ENCODE measurements around the gene ALG13.
A peak's percentile ranks its signal among the peaks of the same experiment; 100 is the strongest.
"Not testable (repeated sequence)": the region's sequence is repeated elsewhere in the genome, so short reads cannot be mapped to it uniquely, and the experiment has no call there.

Gene ALG13

GRCh38 chrX:111680988-111681779 lies at the start of gene ALG13:
ALG13 (plus strand) TSS chrX:111681170; CDS start chrX:111681219, 49 bp downstream.
- DNase-seq (ENCODE audit: low read depth in 1 of 2, low spot score in 1 of 2), result peak; percentile 67 to 81

DNA sequence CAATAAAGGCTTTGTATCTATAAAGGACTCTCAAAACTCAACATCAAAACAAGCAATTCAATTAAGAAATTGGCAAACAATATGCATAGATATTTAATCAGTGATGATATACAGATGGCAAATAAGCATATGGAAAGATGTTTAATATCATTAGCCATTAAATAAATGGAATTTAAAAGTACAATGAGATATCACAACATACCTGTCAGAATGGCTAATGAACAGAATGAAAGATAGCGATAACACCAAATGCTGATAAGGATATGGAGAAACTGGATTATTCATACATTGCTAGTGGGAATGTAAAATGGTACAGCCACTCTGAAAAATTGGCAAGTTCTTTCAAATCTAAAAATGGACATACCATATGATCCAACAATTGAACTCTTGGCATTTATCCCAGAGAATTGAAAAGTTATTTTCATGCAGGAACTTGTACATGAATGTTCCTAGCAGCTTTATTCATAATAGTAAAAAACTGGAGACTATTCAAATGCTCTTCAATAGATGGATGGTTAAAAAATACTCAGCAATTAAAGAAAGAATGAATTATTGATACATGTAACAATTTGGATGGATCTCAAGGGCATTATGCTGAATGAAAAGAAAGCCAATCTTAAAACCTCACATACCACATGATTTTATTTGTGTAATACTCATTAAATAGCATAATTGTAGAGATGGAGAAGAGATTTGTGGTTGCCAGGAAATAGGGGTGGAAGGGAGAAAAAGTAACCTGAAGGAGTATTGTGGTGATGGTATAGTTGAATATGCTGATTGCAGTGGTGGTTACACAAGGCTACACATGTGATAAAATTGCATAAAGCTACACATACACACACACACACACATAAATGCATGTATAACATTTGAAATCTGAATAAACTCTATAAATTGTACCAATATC lies 45.9 kb upstream of the ALG13 start:
- DNase-seq (ENCODE audit: low read depth in 1 of 2, low spot score in 1 of 2), result no peak

DNA sequence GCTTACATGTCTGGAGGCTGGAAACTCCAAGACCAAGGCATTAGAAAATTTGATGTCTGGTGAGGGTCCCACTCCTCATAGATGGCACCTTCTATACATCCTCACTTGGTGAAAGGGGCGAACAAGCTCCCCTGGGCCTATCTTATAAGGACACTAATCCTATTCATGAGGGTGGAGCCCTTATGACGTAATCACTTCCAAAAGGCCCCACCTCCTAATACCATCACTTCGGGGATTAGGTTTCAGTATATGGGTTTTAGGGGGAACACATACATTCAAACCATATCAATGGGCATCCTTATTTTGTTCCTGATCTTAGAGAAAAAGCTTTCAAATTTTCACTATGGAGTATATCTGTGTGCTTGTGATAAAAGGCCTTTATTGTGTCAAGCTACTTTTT lies 39.0 kb upstream of the ALG13 start:
- DNase-seq (ENCODE audit: low read depth in 1 of 2, low spot score in 1 of 2), result no peak

DNA sequence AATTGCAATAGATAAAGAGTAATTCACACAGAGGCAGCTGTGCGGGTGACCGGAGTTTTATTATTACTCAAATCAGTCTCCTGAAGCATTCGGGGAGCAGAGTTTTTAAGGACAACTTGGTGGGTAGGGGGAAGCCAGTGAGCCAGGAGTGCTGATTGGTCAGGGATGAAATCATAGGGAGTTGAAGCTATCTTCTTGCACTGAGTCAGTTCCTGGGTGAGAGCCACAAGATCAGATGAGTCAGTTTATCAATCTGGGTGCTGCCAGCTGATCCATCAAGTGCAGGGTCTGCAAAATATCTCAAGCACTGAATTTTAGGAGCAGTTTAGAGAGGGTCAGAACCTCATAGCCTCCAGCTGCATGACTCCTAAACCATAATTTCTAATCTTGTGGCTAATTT lies 35.8 kb upstream of the ALG13 start:
- DNase-seq (ENCODE audit: low read depth in 1 of 2, low spot score in 1 of 2), result not testable (repeated sequence)

- no peak for DNase-seq (ENCODE audit: low read depth in 1 of 2, low spot score in 1 of 2)
Measured at GRCh38 chrX:111645607-111646006, 35.4 kb upstream of the ALG13 start.

DNA sequence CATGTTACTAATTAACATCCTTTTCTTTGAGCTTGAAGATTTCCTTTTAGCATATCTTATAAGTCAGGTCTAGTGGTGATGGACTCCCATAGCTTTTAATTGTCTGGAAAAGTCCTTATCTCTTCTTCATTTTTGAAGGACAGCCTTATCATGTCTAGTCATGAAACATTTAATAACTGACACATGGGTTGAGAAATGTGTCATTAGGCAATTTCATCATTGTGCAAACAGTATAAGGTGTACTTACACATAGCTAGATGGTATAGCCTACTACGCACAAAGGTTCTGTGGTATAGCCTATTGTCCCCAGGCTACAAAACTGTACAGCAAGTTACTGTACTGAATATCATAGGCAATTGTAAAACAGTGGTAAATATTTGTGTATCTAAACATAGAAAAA lies 34.5 kb upstream of the ALG13 start:
- DNase-seq (ENCODE audit: low read depth in 1 of 2, low spot score in 1 of 2), result no peak

DNA sequence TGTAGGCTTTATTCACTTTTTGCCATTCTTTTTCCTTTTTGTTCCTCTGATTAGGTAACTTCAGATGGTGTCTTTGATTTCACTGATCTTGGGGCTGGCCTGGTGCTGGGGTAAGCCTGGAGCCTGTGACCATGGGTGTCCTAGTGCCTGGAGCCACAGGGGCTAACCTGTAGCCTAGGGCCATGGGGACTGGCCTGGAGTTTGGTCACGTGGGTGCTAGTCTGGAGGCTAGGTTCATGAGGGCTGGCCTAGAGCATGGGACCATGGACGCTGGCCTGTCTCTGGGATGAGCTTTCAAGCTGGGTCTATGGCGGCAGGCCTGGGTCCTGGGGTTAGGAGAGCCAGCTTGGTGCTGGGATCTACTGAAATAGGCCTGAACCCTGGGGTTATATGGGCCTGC lies 32.2 kb upstream of the ALG13 start:
- no peak for DNase-seq (ENCODE audit: low read depth in 1 of 2, low spot score in 1 of 2)

DNA sequence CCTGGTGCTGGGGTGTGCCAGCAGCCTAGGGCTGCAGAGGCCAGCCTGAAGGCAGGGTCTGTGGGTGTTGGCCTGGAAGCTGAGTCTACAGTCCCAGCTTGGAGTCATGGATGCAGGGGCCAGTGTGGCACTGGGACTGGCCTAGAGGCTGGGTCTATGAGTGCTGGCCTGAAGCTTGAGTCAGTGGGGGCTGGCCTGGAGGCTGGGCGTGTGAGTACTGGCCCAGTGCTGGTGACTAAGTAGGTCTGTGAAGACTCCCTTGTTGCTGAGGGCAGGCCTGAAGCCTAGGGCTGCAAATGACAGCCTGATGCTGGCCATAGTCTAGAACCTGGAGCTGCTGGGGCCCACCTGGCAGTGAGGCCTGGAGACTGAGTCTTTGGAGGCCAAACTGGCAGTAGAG lies 31.3 kb upstream of the ALG13 start:
- DNase-seq (ENCODE audit: low read depth in 1 of 2, low spot score in 1 of 2), result no peak

DNA sequence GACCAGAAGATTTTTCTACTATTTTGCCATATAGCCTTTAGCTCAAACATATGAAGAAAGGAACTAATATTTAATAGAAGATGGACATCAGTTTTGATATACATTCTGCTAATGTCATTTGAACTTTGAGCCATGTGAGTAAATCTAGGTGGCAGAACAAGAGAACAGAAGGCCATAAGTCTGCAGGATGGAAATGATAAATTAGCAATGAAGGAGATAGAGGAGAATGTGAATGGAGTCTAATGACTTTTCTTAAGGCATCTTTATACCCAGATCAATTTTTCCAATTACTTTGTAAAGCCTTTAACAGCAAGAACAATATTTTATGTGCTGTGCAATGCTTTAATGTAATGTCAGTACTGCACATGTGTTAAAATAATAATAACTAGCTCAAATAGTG lies 30.1 kb upstream of the ALG13 start:
- DNase-seq (ENCODE audit: low read depth in 1 of 2, low spot score in 1 of 2), result no peak

GRCh38 chrX:111652719-111653118 lies 28.3 kb upstream of the ALG13 start:
- no peak for DNase-seq (ENCODE audit: low read depth in 1 of 2, low spot score in 1 of 2)

- no peak for DNase-seq (ENCODE audit: low read depth in 1 of 2, low spot score in 1 of 2)
Measured at GRCh38 chrX:111661241-111661640, 19.7 kb upstream of the ALG13 start.

DNA sequence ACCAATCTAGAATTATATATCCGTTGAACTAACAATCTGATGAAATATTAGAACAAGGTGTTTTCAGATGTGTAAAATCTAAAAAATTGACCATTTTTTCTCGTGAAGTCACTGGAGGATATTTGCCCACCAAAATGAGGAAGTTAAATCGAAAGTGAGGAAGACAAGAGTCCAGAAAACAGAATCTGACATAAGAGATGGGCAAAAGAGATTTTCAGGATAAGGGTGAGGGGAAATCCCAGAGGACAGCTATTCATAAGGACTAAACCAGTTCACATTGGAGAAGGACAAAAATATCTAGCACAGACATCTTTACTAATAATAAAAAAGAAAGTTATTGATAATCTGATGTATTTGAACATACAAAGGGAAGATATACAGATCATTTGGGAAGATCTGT lies 18.7 kb upstream of the ALG13 start:
- no peak for DNase-seq (ENCODE audit: low read depth in 1 of 2, low spot score in 1 of 2)

DNA sequence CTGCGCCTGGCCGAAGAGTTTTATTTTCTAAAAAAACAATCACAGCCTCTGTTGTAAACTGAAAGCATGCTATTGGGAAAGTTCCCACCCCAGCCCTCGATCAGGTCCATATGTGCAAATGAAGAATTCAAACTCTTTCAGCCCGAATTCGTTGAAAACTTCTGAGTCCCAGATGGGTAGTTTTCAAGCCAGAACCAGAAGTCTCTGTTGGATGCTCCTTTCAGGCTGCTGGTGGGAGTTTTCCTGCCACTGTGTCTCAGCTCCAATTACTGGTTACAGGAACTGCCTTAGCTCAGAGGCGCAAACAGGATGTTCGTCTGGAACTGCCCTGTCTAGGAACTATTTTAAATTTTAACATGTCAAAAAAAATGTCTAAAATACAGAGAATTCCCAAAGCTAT lies 9.3 kb upstream of the ALG13 start:
- no peak for DNase-seq (ENCODE audit: low read depth in 1 of 2, low spot score in 1 of 2)

- DNase-seq (ENCODE audit: low read depth in 1 of 2, low spot score in 1 of 2), result no peak
Measured at GRCh38 chrX:111687305-111687704, 6.3 kb downstream of the ALG13 start.

GRCh38 chrX:111695297-111695880 lies 14.4 kb downstream of the ALG13 start:
- no peak for DNase-seq (ENCODE audit: low read depth in 1 of 2, low spot score in 1 of 2)

DNA sequence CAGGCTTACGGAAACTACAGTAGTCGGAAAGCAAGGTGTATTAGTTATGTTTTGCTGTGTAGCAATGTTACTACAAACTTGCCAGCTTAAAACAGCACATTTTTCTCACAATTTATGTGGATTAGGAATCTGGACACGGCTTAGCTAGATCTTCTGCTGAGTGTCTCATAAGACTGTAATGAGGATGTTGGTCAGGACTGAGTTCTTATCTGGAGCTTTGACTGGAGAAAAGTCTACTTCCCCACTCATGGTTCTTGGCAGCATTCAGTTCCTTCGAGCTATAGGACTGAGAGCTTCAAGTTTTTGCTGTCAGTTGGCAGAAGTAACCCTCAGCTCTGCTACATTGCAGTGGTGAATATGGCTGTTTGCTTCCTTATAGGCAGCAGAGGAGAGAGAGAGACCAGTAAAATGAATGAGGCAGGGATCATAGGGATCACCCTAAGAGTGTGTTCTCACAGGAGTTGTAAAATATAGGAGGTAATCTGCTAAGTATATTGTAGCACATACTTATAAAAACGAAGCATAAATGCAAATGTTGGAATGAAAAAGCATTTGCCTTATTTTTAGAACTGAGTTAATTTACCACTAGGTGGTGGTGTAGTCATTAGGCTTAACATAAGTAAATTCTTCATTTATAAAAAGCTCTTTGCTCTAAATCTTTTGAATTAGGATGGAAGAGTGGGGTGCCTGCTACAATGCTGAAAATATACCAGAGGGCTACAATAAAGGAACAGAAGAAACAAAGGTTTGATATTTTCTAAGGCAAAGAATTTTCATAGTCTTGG lies 38.6 kb downstream of the ALG13 start:
- DNase-seq (ENCODE audit: low read depth in 1 of 2, low spot score in 1 of 2), result no peak

DNA sequence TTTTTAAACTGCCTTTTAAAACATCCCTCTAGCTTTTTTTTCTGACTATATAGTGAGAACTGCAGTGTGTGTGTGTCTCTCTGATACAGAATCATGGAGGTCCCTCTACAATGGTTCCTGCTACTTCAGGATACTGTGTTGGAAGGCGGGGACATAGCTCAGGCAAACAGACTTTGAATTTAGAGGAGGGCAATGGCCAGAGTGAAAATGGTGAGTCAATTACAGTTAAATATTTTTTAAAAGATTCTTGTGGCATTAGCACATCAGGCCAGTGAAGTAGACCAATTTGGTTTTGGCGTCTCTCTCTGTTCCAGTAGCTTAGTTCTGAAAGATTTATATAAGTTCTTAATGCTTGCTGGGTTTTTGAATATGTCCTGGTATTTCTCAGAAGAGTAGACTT lies 47.1 kb downstream of the ALG13 start:
- no peak for DNase-seq (ENCODE audit: low read depth in 1 of 2, low spot score in 1 of 2)

GRCh38 chrX:111731351-111731750 lies 50.4 kb downstream of the ALG13 start:
- DNase-seq (ENCODE audit: low read depth in 1 of 2, low spot score in 1 of 2), result no peak

- DNase-seq (ENCODE audit: low read depth in 1 of 2, low spot score in 1 of 2), result no peak
Measured at GRCh38 chrX:111736571-111736970, 55.6 kb downstream of the ALG13 start.

DNA sequence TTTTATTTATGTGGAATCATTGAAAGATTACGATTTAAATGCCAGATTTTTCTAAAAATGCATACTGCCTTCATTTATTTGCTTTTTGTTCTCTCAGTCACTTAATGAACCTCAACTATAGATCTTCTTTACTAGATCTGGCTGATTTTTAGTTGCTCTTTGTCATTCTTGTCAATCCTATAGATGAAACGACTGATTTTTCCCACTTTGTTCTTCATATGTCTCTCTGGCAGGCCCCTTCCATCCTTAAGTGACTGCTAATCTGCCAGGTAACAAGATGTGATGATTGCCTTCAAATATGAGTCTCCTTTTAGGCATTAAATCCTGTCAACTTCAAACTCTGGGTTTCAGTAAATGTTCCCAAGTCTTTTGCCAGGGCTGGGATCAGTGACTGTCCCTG lies 61.0 kb downstream of the ALG13 start:
- no peak for DNase-seq (ENCODE audit: low read depth in 1 of 2, low spot score in 1 of 2)

GRCh38 chrX:111743316-111743715 lies 62.3 kb downstream of the ALG13 start:
- DNase-seq (ENCODE audit: low read depth in 1 of 2, low spot score in 1 of 2), result no peak
